GM12878 (cell line): ENCODE measurements around the gene ARHGEF3. TPM values are rescaled to one million over a fixed set of nuclear protein-coding genes. Genes with fewer than 3 reads are reported as not detected.

Source experiments
- BHLHE40 ChIP-seq, 2 experiments: fragments of 450-650 bp in 1 of 2; IDR thresholded peaks; 2 replicates each; pipeline ENCODE4 v1.6.1; 2011 to 2017; ENCODE audit warnings: low read depth in 2 of 2, borderline replicate concordance in 1 of 2, improper control_type of control experiment in 1 of 2, low read length in 1 of 2, mild to moderate bottlenecking in 1 of 2
- HCFC1 ChIP-seq: fragments of 150-350 bp; IDR thresholded peaks from 2 replicates; pipeline ENCODE4 v1.6.1; 2014; ENCODE audit warnings: low read length
- HSF1 ChIP-seq: fragments of 150-350 bp; IDR thresholded peaks from 2 replicates; pipeline ENCODE4 v1.6.1; 2014; ENCODE audit warnings: mild to moderate bottlenecking, low read depth, low read length
- JUNB ChIP-seq: IDR thresholded peaks from 2 replicates; pipeline ENCODE4 v1.6.1; 2016; ENCODE audit warnings: antibody characterized with exemption, mild to moderate bottlenecking
- LARP7 ChIP-seq: fragments of 450-650 bp; IDR thresholded peaks from 2 replicates; pipeline ENCODE4 v1.6.1; 2017; ENCODE audit warnings: mild to moderate bottlenecking
- PML ChIP-seq: IDR thresholded peaks from 2 replicates; pipeline ENCODE4 v1.6.1; 2012; ENCODE audit warnings: low read length, inconsistent platforms
- RBBP5 ChIP-seq: fragments of 200-600 bp; sonication (generic); conservative IDR thresholded peaks from 2 replicates; pipeline ENCODE4 v1.6.1; 2016
- SIX5 ChIP-seq: IDR thresholded peaks from 2 replicates; pipeline ENCODE4 v1.6.1; 2011; ENCODE audit warnings: mild to moderate bottlenecking, low read depth, low read length, moderate library complexity; ENCODE audit not compliant: severe bottlenecking
- SMAD5 ChIP-seq: IDR thresholded peaks from 2 replicates; pipeline ENCODE4 v1.6.1; 2016; ENCODE audit warnings: antibody characterized with exemption, low read depth
- TAF1 ChIP-seq: IDR thresholded peaks from 2 replicates; pipeline ENCODE4 v1.6.1; 2011; ENCODE audit warnings: mild to moderate bottlenecking, low read depth, low read length, borderline replicate concordance
- ZNF207 ChIP-seq: fragments of 450-650 bp; IDR thresholded peaks from 2 replicates; pipeline ENCODE4 v1.6.1; 2014; ENCODE audit warnings: antibody characterized with exemption, mild to moderate bottlenecking, borderline replicate concordance
- ZNF217 ChIP-seq: fragments of 450-650 bp; IDR thresholded peaks from 2 replicates; pipeline ENCODE4 v1.6.1; 2017; ENCODE audit warnings: antibody characterized with exemption, mild to moderate bottlenecking
- ZNF592 ChIP-seq: fragments of 450-650 bp; IDR thresholded peaks from 2 replicates; pipeline ENCODE4 v1.6.1; 2017; ENCODE audit warnings: mild to moderate bottlenecking, moderate library complexity
- ZNF687 ChIP-seq: fragments of 450-650 bp; IDR thresholded peaks from 2 replicates; pipeline ENCODE4 v1.6.1; 2017; ENCODE audit warnings: mild to moderate bottlenecking, moderate library complexity
- polyA plus RNA-seq, 11 experiments: library from polyadenylated mRNA; depleted of rRNA in 4 of 11; unstranded in 6 of 11; stranded (reverse) in 5 of 11; fragments of >200 nt; fragmentation: Nextera tagmentation in 4 of 11; fragmentation: Illumina TruSeq in 1 of 11; extraction: Ambion mirVana in 4 of 11; extraction: Trizol in 1 of 11; gene quantifications; 1 replicate in 1 of 11; 2 replicates in 10 of 11; pipeline versions ENCODE4 v1.2.1 to v1.2.3, GENCODE V29; 2011 to 2016; ENCODE audit warnings: inconsistent platforms in 2 of 11, missing spikeins in 2 of 11, low read depth in 1 of 11
- total RNA-seq, 4 experiments: library from RNA; depleted of rRNA in 3 of 4; stranded (reverse); fragments of >200 nt in 3 of 4; fragmentation: Illumina TruSeq in 1 of 4; extraction: Trizol in 1 of 4; gene quantifications; 2 replicates each; pipeline versions ENCODE4 v1.2.1 to v1.2.3, GENCODE V29; 2013 to 2021
- TF ChIP-seq, protein P1 (sequence below): IDR thresholded peaks from 2 replicates; pipeline ENCODE4 v1.6.1; 2011; ENCODE audit warnings: low read depth, low read length, improper control_type of control experiment, borderline replicate concordance
- TF ChIP-seq, protein P2 (sequence below): fragments of 450-650 bp; IDR thresholded peaks from 2 replicates; pipeline ENCODE4 v1.6.1; 2017; ENCODE audit warnings: antibody characterized with exemption, mild to moderate bottlenecking, moderate library complexity

ARHGEF3 gene
- total and polyA plus RNA-seq, 10 of the 15 experiments (the other 5 are each of a cell fraction or from before 2014, with no cell fraction given): 21.8 to 78.7 (median 56.2) TPM

- TF ChIP-seq ZNF687: no peak
- TF ChIP-seq, protein P1, sequence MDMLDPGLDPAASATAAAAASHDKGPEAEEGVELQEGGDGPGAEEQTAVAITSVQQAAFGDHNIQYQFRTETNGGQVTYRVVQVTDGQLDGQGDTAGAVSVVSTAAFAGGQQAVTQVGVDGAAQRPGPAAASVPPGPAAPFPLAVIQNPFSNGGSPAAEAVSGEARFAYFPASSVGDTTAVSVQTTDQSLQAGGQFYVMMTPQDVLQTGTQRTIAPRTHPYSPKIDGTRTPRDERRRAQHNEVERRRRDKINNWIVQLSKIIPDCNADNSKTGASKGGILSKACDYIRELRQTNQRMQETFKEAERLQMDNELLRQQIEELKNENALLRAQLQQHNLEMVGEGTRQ: no peak
- no peak for TF ChIP-seq ZNF592
- TF ChIP-seq, protein P2, sequence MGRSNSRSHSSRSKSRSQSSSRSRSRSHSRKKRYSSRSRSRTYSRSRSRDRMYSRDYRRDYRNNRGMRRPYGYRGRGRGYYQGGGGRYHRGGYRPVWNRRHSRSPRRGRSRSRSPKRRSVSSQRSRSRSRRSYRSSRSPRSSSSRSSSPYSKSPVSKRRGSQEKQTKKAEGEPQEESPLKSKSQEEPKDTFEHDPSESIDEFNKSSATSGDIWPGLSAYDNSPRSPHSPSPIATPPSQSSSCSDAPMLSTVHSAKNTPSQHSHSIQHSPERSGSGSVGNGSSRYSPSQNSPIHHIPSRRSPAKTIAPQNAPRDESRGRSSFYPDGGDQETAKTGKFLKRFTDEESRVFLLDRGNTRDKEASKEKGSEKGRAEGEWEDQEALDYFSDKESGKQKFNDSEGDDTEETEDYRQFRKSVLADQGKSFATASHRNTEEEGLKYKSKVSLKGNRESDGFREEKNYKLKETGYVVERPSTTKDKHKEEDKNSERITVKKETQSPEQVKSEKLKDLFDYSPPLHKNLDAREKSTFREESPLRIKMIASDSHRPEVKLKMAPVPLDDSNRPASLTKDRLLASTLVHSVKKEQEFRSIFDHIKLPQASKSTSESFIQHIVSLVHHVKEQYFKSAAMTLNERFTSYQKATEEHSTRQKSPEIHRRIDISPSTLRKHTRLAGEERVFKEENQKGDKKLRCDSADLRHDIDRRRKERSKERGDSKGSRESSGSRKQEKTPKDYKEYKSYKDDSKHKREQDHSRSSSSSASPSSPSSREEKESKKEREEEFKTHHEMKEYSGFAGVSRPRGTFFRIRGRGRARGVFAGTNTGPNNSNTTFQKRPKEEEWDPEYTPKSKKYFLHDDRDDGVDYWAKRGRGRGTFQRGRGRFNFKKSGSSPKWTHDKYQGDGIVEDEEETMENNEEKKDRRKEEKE: no peak
- TF ChIP-seq HSF1: no peak
- no peak for TF ChIP-seq PML
- TF ChIP-seq ZNF217: no peak
- TF ChIP-seq BHLHE40 (IDR thresholded peaks at IDR 0.05; ENCODE audit: borderline replicate concordance in 1 of 2, low read depth in 2 of 2, low read length in 1 of 2): peak in 1 of 2 experiments; percentile 35; a peak in 1 of 4 replicates
- peak; percentile 58 for TF ChIP-seq JUNB
- TF ChIP-seq TAF1: no peak
- TF ChIP-seq RBBP5: no peak
- no peak for TF ChIP-seq SIX5
- no peak for TF ChIP-seq SMAD5
- no peak for TF ChIP-seq LARP7
- TF ChIP-seq ZNF207: no peak
- TF ChIP-seq HCFC1: no peak
Observed at GRCh38 chr3:56837196-56837955, 35.6 kb upstream of the ARHGEF3 start (continued).
